ENCODE results near the gene FES. TPM values are rescaled to one million over a fixed set of nuclear protein-coding genes. Genes with fewer than 3 reads are reported as not detected.
A peak's percentile ranks its signal among the peaks of the same experiment; 100 is the strongest.

The FES gene
- total and polyA plus RNA-seq, 2 of the 13 experiments (the other 11 are each of a cell fraction or from before 2014, with no cell fraction given) = 4.0 to 9.5 TPM

GRCh38 chr15:90933301-90933700 is 49.0 kb downstream of the FES start:
- Histone ChIP-seq H2AFZ (ENCODE audit: low read length) (no peak overlapping the region), H3K9me3 (ENCODE audit: low read length) (no peaks in the 10 kb centered on the region), H3K4me1 (ENCODE audit: insufficient read depth, low read length) (peaks cover 62% of the 10 kb centered on the region), H3K4me2 (ENCODE audit: low read depth, low read length) (0 out of 2 replicates have a peak overlapping the region, but pooled peaks have one; percentile 88), H4K20me1 (ENCODE audit: insufficient read depth, low read length) (no peaks in the 10 kb centered on the region), H3K27ac (ENCODE audit: extremely low read length, insufficient read depth, low read length) (no peak overlapping the region), H3K4me3 (replicated peaks in 1 of 3; ENCODE audit: insufficient read depth in 1 of 3, low read depth in 2 of 3, low read length in 3 of 3) (no peak overlapping the region), H3K27me3 (ENCODE audit: control insufficient read depth in 1 of 2, insufficient read depth in 2 of 2, low read length in 2 of 2) (no peaks in the 10 kb centered on the region; a peak in 2 of 5 replicates), H3K79me2 (ENCODE audit: insufficient read depth, low read length) (peaks cover 6% of the 10 kb centered on the region), H3K9ac (ENCODE audit: insufficient read depth, low read depth, low read length) (no peak overlapping the region), H3K36me3 (replicated peaks in 1 of 2; ENCODE audit: control insufficient read depth in 1 of 2, insufficient read depth in 2 of 2, low read length in 2 of 2) (no peaks in the 10 kb centered on the region)
- ChIA-PET CTCF (ENCODE audit: low intra/inter-chr PET ratio, low total read pairs) (no interaction called here), POLR2A (interaction anchor here (1.0 to 4.5 kb wide), 6 partner anchors 11 to 74 kb away, joined by 3 to 45 read pairs (median 16); partner anchors contain the start of genes MAN2A2 and RCCD1)
- ATAC-seq = no peak
- BruUV-seq (replicated peaks) = no TSS peak
- intact Hi-C loops (cut with micrococcal nuclease; ENCODE audit: unreplicated experiment) (loop anchor here (5.0 to 10.0 kb wide), 4 partner anchors 46 to 119 kb away; partner anchors contain the start of gene PRC1), in situ Hi-C loops (cut with HindIII; ENCODE audit: extremely low pct_ligation_motif_present, low pct_unique_long_range_greater_than_20kb) (loop anchor here (25.0 kb wide), 1 partner anchor 329 kb away; no protein-coding TSS in a partner anchor)
- DNase-seq (ENCODE audit: low spot score) = no peak
- no CpG with 5 or more reads among the region's 1 CpG for WGBS (ENCODE audit: low lambda C conversion rate)
- FAIRE-seq = no peak
- TF ChIP-seq RELA (CRISPR knock-in tag; IDR thresholded peaks at IDR 0.05) (no peak), ATF7 (IDR thresholded peaks at IDR 0.05) (no peak), ATF7 (CRISPR knock-in tag; IDR thresholded peaks at IDR 0.05) (no peak), GFI1 (CRISPR knock-in tag; IDR thresholded peaks at IDR 0.05; ENCODE audit: borderline replicate concordance) (no peak), TFDP1 (CRISPR knock-in tag; IDR thresholded peaks at IDR 0.05; ENCODE audit: borderline replicate concordance) (no peak), SMAD9 (CRISPR knock-in tag; IDR thresholded peaks at IDR 0.05) (no peak), ZNF513 (CRISPR knock-in tag; conservative IDR thresholded peaks at IDR 0.05) (no peak), STAT5B (CRISPR knock-in tag; IDR thresholded peaks at IDR 0.05) (no peak), ZNF652 (CRISPR knock-in tag; IDR thresholded peaks at IDR 0.05; ENCODE audit: borderline replicate concordance, low read depth) (no peak), HMG20B (CRISPR knock-in tag; conservative IDR thresholded peaks at IDR 0.05) (no peak), ZNF33A (CRISPR knock-in tag; IDR thresholded peaks at IDR 0.05; ENCODE audit: borderline replicate concordance) (no peak), ZNF333 (CRISPR knock-in tag; IDR thresholded peaks at IDR 0.05; ENCODE audit: borderline replicate concordance) (no peak), NCOR1 (IDR thresholded peaks at IDR 0.05; ENCODE audit: borderline replicate concordance, low read length) (no peak), ZNF790 (CRISPR knock-in tag; IDR thresholded peaks at IDR 0.05; ENCODE audit: borderline replicate concordance) (no peak), SCMH1 (CRISPR knock-in tag; IDR thresholded peaks at IDR 0.05; ENCODE audit: borderline replicate concordance) (no peak)
- TF ChIP-seq, protein P1, sequence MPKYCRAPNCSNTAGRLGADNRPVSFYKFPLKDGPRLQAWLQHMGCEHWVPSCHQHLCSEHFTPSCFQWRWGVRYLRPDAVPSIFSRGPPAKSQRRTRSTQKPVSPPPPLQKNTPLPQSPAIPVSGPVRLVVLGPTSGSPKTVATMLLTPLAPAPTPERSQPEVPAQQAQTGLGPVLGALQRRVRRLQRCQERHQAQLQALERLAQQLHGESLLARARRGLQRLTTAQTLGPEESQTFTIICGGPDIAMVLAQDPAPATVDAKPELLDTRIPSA (CRISPR knock-in tag; IDR thresholded peaks at IDR 0.05; ENCODE audit: borderline replicate concordance) = no peak

All from HepG2 (cell line).